Measurements from ENCODE around the gene KCNJ2.

KCNJ2 gene

DNA sequence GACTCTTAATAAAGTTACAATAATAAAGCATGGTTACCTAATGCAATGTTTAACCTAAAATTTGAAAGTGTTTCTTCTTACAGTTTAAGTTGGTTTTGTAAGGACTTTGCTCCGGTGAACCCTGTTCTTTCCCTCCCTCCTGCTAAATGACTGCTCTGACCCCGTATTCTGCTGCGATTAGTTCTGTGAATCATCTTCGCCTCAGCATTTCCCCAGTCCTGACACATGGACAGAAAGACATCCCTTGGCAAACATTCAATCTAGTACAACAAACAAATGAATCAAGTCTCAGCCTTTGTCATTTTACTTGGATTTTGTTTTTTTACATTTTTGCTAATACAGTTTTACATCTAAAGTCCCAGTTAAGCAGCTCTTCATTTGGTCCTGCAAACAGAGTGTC is 15.4 kb downstream of the KCNJ2 start:
- H3K4me3 ChIP-seq (replicated peaks; ENCODE audit: insufficient read depth, low read length), result no peak overlapping the region
- no peak overlapping the region for H3K27ac ChIP-seq (replicated peaks)
- no peak for DNase-seq (ENCODE audit: low read depth in 1 of 2, low spot score in 1 of 2)
- no peaks in the 10 kb centered on the region for H3K27me3 ChIP-seq (ENCODE audit: insufficient read depth, poor library complexity, severe bottlenecking)
- TF ChIP-seq, protein P1, sequence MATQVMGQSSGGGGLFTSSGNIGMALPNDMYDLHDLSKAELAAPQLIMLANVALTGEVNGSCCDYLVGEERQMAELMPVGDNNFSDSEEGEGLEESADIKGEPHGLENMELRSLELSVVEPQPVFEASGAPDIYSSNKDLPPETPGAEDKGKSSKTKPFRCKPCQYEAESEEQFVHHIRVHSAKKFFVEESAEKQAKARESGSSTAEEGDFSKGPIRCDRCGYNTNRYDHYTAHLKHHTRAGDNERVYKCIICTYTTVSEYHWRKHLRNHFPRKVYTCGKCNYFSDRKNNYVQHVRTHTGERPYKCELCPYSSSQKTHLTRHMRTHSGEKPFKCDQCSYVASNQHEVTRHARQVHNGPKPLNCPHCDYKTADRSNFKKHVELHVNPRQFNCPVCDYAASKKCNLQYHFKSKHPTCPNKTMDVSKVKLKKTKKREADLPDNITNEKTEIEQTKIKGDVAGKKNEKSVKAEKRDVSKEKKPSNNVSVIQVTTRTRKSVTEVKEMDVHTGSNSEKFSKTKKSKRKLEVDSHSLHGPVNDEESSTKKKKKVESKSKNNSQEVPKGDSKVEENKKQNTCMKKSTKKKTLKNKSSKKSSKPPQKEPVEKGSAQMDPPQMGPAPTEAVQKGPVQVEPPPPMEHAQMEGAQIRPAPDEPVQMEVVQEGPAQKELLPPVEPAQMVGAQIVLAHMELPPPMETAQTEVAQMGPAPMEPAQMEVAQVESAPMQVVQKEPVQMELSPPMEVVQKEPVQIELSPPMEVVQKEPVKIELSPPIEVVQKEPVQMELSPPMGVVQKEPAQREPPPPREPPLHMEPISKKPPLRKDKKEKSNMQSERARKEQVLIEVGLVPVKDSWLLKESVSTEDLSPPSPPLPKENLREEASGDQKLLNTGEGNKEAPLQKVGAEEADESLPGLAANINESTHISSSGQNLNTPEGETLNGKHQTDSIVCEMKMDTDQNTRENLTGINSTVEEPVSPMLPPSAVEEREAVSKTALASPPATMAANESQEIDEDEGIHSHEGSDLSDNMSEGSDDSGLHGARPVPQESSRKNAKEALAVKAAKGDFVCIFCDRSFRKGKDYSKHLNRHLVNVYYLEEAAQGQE (IDR thresholded peaks at IDR 0.05; ENCODE audit: insufficient replicate concordance, low read depth), result no peak
- TF ChIP-seq, protein P2, sequence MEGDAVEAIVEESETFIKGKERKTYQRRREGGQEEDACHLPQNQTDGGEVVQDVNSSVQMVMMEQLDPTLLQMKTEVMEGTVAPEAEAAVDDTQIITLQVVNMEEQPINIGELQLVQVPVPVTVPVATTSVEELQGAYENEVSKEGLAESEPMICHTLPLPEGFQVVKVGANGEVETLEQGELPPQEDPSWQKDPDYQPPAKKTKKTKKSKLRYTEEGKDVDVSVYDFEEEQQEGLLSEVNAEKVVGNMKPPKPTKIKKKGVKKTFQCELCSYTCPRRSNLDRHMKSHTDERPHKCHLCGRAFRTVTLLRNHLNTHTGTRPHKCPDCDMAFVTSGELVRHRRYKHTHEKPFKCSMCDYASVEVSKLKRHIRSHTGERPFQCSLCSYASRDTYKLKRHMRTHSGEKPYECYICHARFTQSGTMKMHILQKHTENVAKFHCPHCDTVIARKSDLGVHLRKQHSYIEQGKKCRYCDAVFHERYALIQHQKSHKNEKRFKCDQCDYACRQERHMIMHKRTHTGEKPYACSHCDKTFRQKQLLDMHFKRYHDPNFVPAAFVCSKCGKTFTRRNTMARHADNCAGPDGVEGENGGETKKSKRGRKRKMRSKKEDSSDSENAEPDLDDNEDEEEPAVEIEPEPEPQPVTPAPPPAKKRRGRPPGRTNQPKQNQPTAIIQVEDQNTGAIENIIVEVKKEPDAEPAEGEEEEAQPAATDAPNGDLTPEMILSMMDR (IDR thresholded peaks at IDR 0.05; ENCODE audit: insufficient read depth, low read length), result no peak
- no peak for TF ChIP-seq POLR2AphosphoS5 (IDR thresholded peaks at IDR 0.05; ENCODE audit: low read depth)
- TF ChIP-seq GABPA (IDR thresholded peaks at IDR 0.05; ENCODE audit: low read depth), result no peak
- no peak for TF ChIP-seq SPI1 (IDR thresholded peaks at IDR 0.05; ENCODE audit: borderline replicate concordance, low read depth)

DNA sequence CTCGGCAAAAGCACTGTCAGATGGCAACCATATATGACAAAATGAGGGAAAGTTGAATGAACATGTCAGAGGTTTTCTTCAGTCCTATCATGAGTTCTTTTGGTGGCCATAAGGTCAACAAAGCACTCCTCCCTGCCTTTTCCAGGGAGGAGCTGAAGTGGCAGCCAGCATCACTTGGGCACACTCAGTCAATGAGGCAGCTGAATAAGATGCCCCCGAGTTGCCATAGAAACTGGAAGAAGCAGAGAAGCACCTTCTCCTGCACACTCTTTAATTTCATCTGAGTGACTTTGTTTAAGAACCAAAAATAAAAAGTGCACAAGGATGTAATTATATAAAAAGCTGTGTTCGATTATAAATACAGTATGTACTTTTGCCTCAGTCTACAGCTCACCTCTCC is 16.0 kb downstream of the KCNJ2 start:
- no peaks in the 10 kb centered on the region for H3K27me3 ChIP-seq (ENCODE audit: insufficient read depth, poor library complexity, severe bottlenecking)
- TF ChIP-seq, protein P2 (IDR thresholded peaks at IDR 0.05; ENCODE audit: insufficient read depth, low read length), result no peak
- no peak for TF ChIP-seq POLR2AphosphoS5 (IDR thresholded peaks at IDR 0.05; ENCODE audit: low read depth)
- no peak for TF ChIP-seq SPI1 (IDR thresholded peaks at IDR 0.05; ENCODE audit: borderline replicate concordance, low read depth)
- TF ChIP-seq, protein P1 (IDR thresholded peaks at IDR 0.05; ENCODE audit: insufficient replicate concordance, low read depth), result no peak
- TF ChIP-seq GABPA (IDR thresholded peaks at IDR 0.05; ENCODE audit: low read depth), result no peak

GRCh38 chr17:70187383-70187782 is 18.1 kb downstream of the KCNJ2 start:
- TF ChIP-seq GABPA (IDR thresholded peaks at IDR 0.05; ENCODE audit: low read depth) (no peak), POLR2AphosphoS5 (IDR thresholded peaks at IDR 0.05; ENCODE audit: low read depth) (no peak), SPI1 (IDR thresholded peaks at IDR 0.05; ENCODE audit: borderline replicate concordance, low read depth) (no peak)
- TF ChIP-seq, protein P1 (IDR thresholded peaks at IDR 0.05; ENCODE audit: insufficient replicate concordance, low read depth), result no peak
- TF ChIP-seq, protein P2 (IDR thresholded peaks at IDR 0.05; ENCODE audit: insufficient read depth, low read length), result no peak
- DNase-seq (ENCODE audit: low read depth in 1 of 2, low spot score in 1 of 2), result no peak
- Histone ChIP-seq H3K27me3 (ENCODE audit: insufficient read depth, poor library complexity, severe bottlenecking) (no peaks in the 10 kb centered on the region), H3K4me3 (replicated peaks; ENCODE audit: insufficient read depth, low read length) (no peak overlapping the region), H3K27ac (replicated peaks) (no peak overlapping the region)

More for the DNA sequence above, 16.0 kb downstream of the KCNJ2 start:
- DNase-seq (ENCODE audit: low read depth in 1 of 2, low spot score in 1 of 2), result no peak
- Histone ChIP-seq H3K27ac (replicated peaks) (no peak overlapping the region), H3K4me3 (replicated peaks; ENCODE audit: insufficient read depth, low read length) (no peak overlapping the region)
